ENCODE results near the gene GLI3.

The GLI3 gene

GRCh38 chr7:41954976-41955375 lies 282.0 kb downstream of the GLI3 start:
- TF ChIP-seq CTCF (IDR thresholded peaks at IDR 0.05; ENCODE audit: control extremely low read depth, extremely low read depth, low read depth, missing control alignments), result no peak
- ChIA-PET POLR2A (no interaction called here), CTCF (interaction anchor here (1.7 to 4.3 kb wide), 2 partner anchors 12 to 14 kb away, joined by 5 to 30 read pairs; no protein-coding TSS in a partner anchor)
- no peak for DNase-seq (ENCODE audit: extremely low spot score)

- ChIA-PET POLR2A (no interaction called here), CTCF (interaction anchor here (0.6 to 7.7 kb wide), 5 partner anchors 8 to 1890 kb away, joined by 3 to 48 read pairs (median 5); no protein-coding TSS in a partner anchor)
- TF ChIP-seq CTCF (IDR thresholded peaks at IDR 0.05; ENCODE audit: control extremely low read depth, extremely low read depth, low read depth, missing control alignments), result no peak
- DNase-seq (ENCODE audit: extremely low spot score), result no peak
Observed at GRCh38 chr7:41948503-41948902, 288.5 kb downstream of the GLI3 start.

- peak; percentile 98 for TF ChIP-seq CTCF (IDR thresholded peaks at IDR 0.05; ENCODE audit: control extremely low read depth, extremely low read depth, low read depth, missing control alignments)
- CTCF ChIA-PET, result interaction anchor here (0.7 to 7.7 kb wide), 40 partner anchors 8 to 1895 kb away, joined by 3 to 139 read pairs (median 4); no protein-coding TSS in a partner anchor
- DNase-seq (ENCODE audit: extremely low spot score), result peak; percentile 82
- POLR2A ChIA-PET, result no interaction called here
Observed at GRCh38 chr7:41943094-41943577, 293.9 kb downstream of the GLI3 start.

- TF ChIP-seq CTCF (IDR thresholded peaks at IDR 0.05; ENCODE audit: control extremely low read depth, extremely low read depth, low read depth, missing control alignments), result no peak
- DNase-seq (ENCODE audit: extremely low spot score), result no peak
- ChIA-PET CTCF (interaction anchor here (0.7 to 7.7 kb wide), 40 partner anchors 8 to 1896 kb away, joined by 3 to 139 read pairs (median 4); no protein-coding TSS in a partner anchor), POLR2A (no interaction called here)
Observed at GRCh38 chr7:41942468-41943093, 294.4 kb downstream of the GLI3 start.

- peak; percentile 73 for DNase-seq (ENCODE audit: extremely low spot score)
- ChIA-PET CTCF (interaction anchor here (0.6 to 7.7 kb wide), 76 partner anchors 9 to 1898 kb away, joined by 3 to 139 read pairs (median 4); partner anchors contain the start of genes MRPL32 and PSMA2), POLR2A (no interaction called here)
- TF ChIP-seq CTCF (IDR thresholded peaks at IDR 0.05; ENCODE audit: control extremely low read depth, extremely low read depth, low read depth, missing control alignments), result peak; percentile 88
Observed at GRCh38 chr7:41940760-41941343, 296.2 kb downstream of the GLI3 start.

GRCh38 chr7:41938371-41938770 lies 298.6 kb downstream of the GLI3 start:
- CTCF ChIA-PET, result no interaction called here
- no peak for TF ChIP-seq CTCF (IDR thresholded peaks at IDR 0.05; ENCODE audit: control extremely low read depth, extremely low read depth, low read depth, missing control alignments)
- POLR2A ChIA-PET, result no interaction called here
- no peak for DNase-seq (ENCODE audit: extremely low spot score)

Data from GM10248 (cell line).